HL-60 (cell line): Measurements from ENCODE around the gene PITX1.

ENCODE experiments used
- DNase-seq, 2 experiments: peaks; one replicate each; pipeline ENCODE4 v3.0.0-alpha.2; 2010 to 2020; ENCODE audit warnings: low read depth in 1 of 2, low spot score in 1 of 2
- H3K27ac ChIP-seq: fragments of 250-450 bp; sonication (Bioruptor Pico); replicated peaks from 2 replicates; pipeline ENCODE4 v1.5.1; 2020; ENCODE audit warnings: mild to moderate bottlenecking, moderate library complexity
- H3K27me3 ChIP-seq: fragments of 250-450 bp; sonication (Bioruptor Pico); 2 replicates; pipeline ENCODE4 v1.5.1; 2021; ENCODE audit warnings: mild to moderate bottlenecking, moderate library complexity; ENCODE audit not compliant: insufficient read depth, poor library complexity, severe bottlenecking
- H3K4me3 ChIP-seq: replicated peaks from 2 replicates; pipeline ENCODE4 v1.5.1; 2011; ENCODE audit warnings: mild to moderate bottlenecking, control low read depth, low read length; ENCODE audit not compliant: insufficient read depth
- CTCF ChIP-seq: IDR thresholded peaks from one replicate; pipeline ENCODE4 v1.5.1; 2011; ENCODE audit warnings: low read length, control low read depth, inconsistent platforms; ENCODE audit not compliant: insufficient read depth
- GABPA ChIP-seq: IDR thresholded peaks from 2 replicates; pipeline ENCODE4 v1.6.1; 2012; ENCODE audit warnings: low read depth
- POLR2AphosphoS5 ChIP-seq: IDR thresholded peaks from 2 replicates; pipeline ENCODE4 v1.6.1; 2012; ENCODE audit warnings: low read depth
- REST ChIP-seq: IDR thresholded peaks from 2 replicates; pipeline ENCODE4 v1.6.1; 2012; ENCODE audit warnings: low read depth; ENCODE audit not compliant: insufficient replicate concordance
- SPI1 ChIP-seq: IDR thresholded peaks from 2 replicates; pipeline ENCODE4 v1.6.1; 2012; ENCODE audit warnings: low read depth, mild to moderate bottlenecking, borderline replicate concordance

Gene PITX1

GRCh38 chr5:135037519-135038204 lies 3.6 kb upstream of the PITX1 start:
- H3K27me3 ChIP-seq, result peaks cover 22% of the 10 kb centered on the region
- TF ChIP-seq SPI1 (no peak), REST (no peak)
- no peak overlapping the region for H3K4me3 ChIP-seq
- DNase-seq, result no peak
- H3K27ac ChIP-seq, result no peak overlapping the region

GRCh38 chr5:135036405-135036804 lies 2.4 kb upstream of the PITX1 start:
- peaks cover 23% of the 10 kb centered on the region for H3K27me3 ChIP-seq
- no peak for TF ChIP-seq POLR2AphosphoS5
- no peak for TF ChIP-seq SPI1
- TF ChIP-seq REST, result no peak
- no peak for TF ChIP-seq GABPA
- no peak for TF ChIP-seq CTCF
- H3K27ac ChIP-seq, result no peak overlapping the region
- no peak for DNase-seq
- H3K4me3 ChIP-seq, result no peak overlapping the region

- TF ChIP-seq GABPA, result no peak
- TF ChIP-seq CTCF, result no peak
- no peak for TF ChIP-seq POLR2AphosphoS5
- no peak for TF ChIP-seq SPI1
- no peak for TF ChIP-seq REST
- DNase-seq, result no peak
- Histone ChIP-seq H3K27me3 (peaks cover 17% of the 10 kb centered on the region), H3K27ac (no peak overlapping the region), H3K4me3 (no peak overlapping the region)
Measured at GRCh38 chr5:135035678-135036030, 1.6 kb upstream of the PITX1 start.
